Activated CD4-positive, CD25-positive, alpha-beta regulatory T cell (primary cell): ENCODE measurements around the gene POU1F1.
"Not testable (repeated sequence)": the region's sequence is repeated elsewhere in the genome, so short reads cannot be mapped to it uniquely, and the experiment has no call there.

Experiments
- DNase-seq, 4 experiments: peaks; one replicate each; lab custom pipeline; 2025; lab: John Stamatoyannopoulos, UW

POU1F1 gene

DNA sequence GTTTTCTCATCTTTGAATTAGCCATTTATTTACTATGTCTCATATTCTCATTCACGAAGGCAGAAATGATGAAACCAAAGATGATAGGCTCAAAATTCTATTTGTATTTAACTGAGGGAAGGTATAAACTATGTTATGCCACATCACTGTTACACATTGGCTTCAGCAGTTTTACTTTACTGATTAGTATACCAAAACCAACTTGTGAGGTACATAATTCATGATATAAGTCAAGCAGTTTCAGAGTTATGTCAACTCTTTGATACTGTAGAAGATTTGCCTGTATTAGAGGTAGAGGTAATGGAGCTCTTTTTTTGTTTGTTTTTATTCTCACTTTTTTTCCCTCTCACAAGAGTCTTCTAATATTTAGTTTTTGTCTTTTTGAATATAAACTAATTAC, 26.4 kb downstream of the POU1F1 start:
- no peak for DNase-seq

DNA sequence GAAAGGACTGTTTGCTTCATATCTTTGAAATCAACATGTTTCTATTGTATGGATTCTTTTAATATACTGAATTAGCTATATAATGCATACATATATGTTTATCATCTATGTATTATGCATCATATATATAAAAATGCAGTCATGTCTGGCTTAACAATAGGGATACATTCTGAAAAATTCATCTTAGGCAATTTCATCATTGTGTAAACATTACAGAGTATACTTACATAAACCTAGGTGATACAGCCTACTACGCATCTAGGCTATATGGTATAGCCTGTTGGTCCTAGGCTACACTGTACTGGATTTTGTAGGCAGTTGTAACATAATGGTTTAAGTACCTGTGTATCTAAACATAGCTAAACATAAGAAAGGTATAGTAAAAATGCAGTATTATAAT, 27.6 kb downstream of the POU1F1 start:
- no peak for DNase-seq

- DNase-seq: not testable (repeated sequence)
Measured at GRCh38 chr3:87248231-87248630, 28.2 kb downstream of the POU1F1 start.

- no peak for DNase-seq
Measured at GRCh38 chr3:87247430-87247773, 29.0 kb downstream of the POU1F1 start.

GRCh38 chr3:87246662-87247429, 29.5 kb downstream of the POU1F1 start:
- DNase-seq: no peak

DNA sequence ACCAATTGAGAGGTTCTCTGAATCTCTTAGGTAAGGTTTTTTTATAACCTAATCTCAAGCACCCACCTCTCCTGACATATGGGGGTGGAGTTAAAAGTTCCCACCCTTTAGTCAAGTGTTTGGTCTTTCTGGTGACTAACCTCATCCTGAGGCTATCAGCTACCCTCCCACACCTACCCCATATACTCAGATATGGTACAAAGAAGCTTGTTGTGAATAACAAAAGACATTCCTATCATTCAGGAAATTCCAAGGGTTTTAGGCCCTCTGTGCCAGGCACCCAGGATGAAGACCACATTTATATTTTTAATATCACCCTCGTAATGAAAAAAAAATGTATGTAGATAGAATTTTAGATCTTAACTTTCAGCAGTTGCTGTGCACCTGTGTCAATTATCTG, 40.3 kb downstream of the POU1F1 start:
- no peak for DNase-seq

- DNase-seq: no peak
Measured at GRCh38 chr3:87233805-87234204, 42.6 kb downstream of the POU1F1 start.

DNA sequence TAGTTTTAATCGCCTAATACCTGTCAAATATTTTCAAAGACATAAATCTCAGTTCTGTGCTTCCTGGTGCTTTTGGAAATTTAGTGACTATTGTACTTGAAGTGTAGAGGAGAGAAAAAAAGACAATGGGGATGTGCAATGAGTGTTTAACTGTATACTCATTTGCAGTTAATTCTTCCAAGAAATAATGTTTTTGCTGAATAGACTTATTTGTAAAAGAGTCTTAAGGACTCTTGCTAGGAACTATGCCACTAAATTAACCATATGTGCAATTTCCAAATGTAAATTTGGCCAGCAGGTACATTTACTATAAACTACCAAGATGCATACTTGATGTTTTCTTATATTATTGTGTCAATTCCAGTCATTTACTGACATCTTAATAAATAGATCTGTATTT, 47.3 kb downstream of the POU1F1 start:
- no peak for DNase-seq

DNA sequence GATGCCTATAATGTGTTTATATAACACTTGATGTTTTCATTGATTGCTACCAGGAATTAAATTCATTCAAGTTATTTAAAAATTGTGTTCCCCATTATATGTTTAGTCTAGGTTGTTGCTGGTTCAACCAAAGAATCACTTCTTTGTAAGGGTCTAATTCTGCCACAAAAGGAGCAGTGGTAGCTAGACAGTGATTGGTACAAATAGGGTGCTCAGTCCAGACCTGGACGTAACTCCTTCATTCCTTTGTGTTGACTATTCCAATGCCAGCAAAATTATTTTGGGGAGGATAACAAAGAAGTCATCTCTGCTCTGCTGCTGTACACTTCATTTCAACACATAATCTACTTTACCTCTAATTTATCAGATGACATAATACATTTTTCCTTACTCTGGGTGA, 48.1 kb downstream of the POU1F1 start:
- no peak for DNase-seq

GRCh38 chr3:87227835-87228144, 48.6 kb downstream of the POU1F1 start:
- no peak for DNase-seq

- DNase-seq: peak; percentile 72 to 84 (median 77)
Measured at GRCh38 chr3:87227104-87227834, 49.1 kb downstream of the POU1F1 start, which contains the start of gene CHMP2B. CHMP2B (plus strand) TSS chr3:87227309; CDS start chr3:87227523, 214 bp downstream.

GRCh38 chr3:87225659-87226058, 50.7 kb downstream of the POU1F1 start:
- no peak for DNase-seq

- DNase-seq: no peak
Measured at GRCh38 chr3:87219611-87220010, 56.8 kb downstream of the POU1F1 start.

GRCh38 chr3:87218560-87218959, 57.8 kb downstream of the POU1F1 start:
- no peak for DNase-seq
